Tibial nerve (tissue), 4 donors: ENCODE results near the gene TMEM9. TPM values are rescaled to one million over a fixed set of nuclear protein-coding genes. Genes with fewer than 3 reads are reported as not detected.
A peak's percentile ranks its signal among the peaks of the same experiment; 100 is the strongest.

Experiments
- DNase-seq, 2 donors: peaks; one replicate each; pipeline ENCODE4 v3.0.0-alpha.2; 2019; ENCODE audit warnings: low spot score in 2 of 2
- H3K27ac ChIP-seq, 4 donors: fragments of 200-600 bp; sonication (generic) in 3 of 4; one replicate each; pipeline ENCODE4 v1.5.1; 2017 to 2019; ENCODE audit warnings: mild to moderate bottlenecking in 1 of 4
- H3K27me3 ChIP-seq, 2 donors: fragments of 200-600 bp; sonication (generic) in 1 of 2; one replicate each; pipeline versions ENCODE4 v1.5.1 to v1.6.0; 2017 to 2019
- H3K36me3 ChIP-seq, 3 donors: fragments of 200-600 bp; sonication (generic); one replicate each; pipeline ENCODE4 v1.5.1; 2018 to 2019
- H3K4me1 ChIP-seq, 4 donors: fragments of 200-600 bp; sonication (generic) in 3 of 4; one replicate each; pipeline ENCODE4 v1.5.1; 2017 to 2019
- H3K4me3 ChIP-seq, 4 donors: fragments of 200-600 bp; sonication (generic) in 3 of 4; one replicate each; pipeline ENCODE4 v1.5.1; 2017 to 2019; ENCODE audit warnings: mild to moderate bottlenecking in 1 of 4, moderate library complexity in 1 of 4
- H3K9me3 ChIP-seq, 4 donors: fragments of 200-600 bp; sonication (generic) in 3 of 4; one replicate each; pipeline ENCODE4 v1.5.1; 2017 to 2019
- CTCF ChIP-seq, 5 experiments: fragments of 200-600 bp in 3 of 5; fragments of 450-650 bp in 2 of 5; sonication (generic) in 3 of 5; IDR thresholded peaks; one replicate each; pipeline ENCODE4 v1.5.1; 2016 to 2019; ENCODE audit warnings: antibody characterized with exemption in 5 of 5, mild to moderate bottlenecking in 3 of 5, moderate library complexity in 2 of 5
- EP300 ChIP-seq, 2 donors: sonication (generic); formaldehyde crosslinking; IDR thresholded peaks; one replicate each; pipeline ENCODE4 v1.6.1; 2017; ENCODE audit warnings: antibody characterized with exemption in 2 of 2, mild to moderate bottlenecking in 1 of 2
- POLR2A ChIP-seq, 2 donors: fragments of 450-650 bp; IDR thresholded peaks; one replicate each; pipeline ENCODE4 v1.6.1; 2017; ENCODE audit warnings: antibody characterized with exemption in 2 of 2, mild to moderate bottlenecking in 2 of 2, moderate library complexity in 2 of 2
- WGBS, 2 donors: methylation state at CpG; one replicate each; pipeline ENCODE4 v1.1.5; 2018; 5-methylcytosine and 5-hydroxymethylcytosine counted together
- total RNA-seq, 4 donors: library from RNA; depleted of rRNA; stranded (reverse); fragments of >200 nt; gene quantifications; one replicate each; pipeline ENCODE4 v1.1.0, GENCODE V29; 2016

Gene TMEM9
- total RNA-seq, 4 donors from 2014 or later = 57.9 to 73.9 (median 66.3) TPM

- H3K27me3 ChIP-seq = no peaks in the 10 kb centered on the region
- H3K4me3 ChIP-seq = peak overlapping the region; percentile 73 to 93 (median 82)
- peaks cover 0 to 27% (median 13%) of the 10 kb centered on the region in 4 donors for H3K4me1 ChIP-seq
- H3K27ac ChIP-seq = peak overlapping the region; percentile 53 to 87 (median 74)
- WGBS, 2 donors = 2 to 8% methylated on average over 16 to 32 of the region's 37 CpGs
- no peaks in the 10 kb centered on the region for H3K9me3 ChIP-seq
- H3K36me3 ChIP-seq = peaks cover 0 to 33% (median 0%) of the 10 kb centered on the region in 3 donors
- peak in 1 of 2 donors; percentile 22 for DNase-seq
- TF ChIP-seq CTCF (IDR thresholded peaks at IDR 0.05) (no peak), EP300 (IDR thresholded peaks at IDR 0.05) (no peak)
Measured at GRCh38 chr1:201153474-201154388, 543 bp downstream of the TMEM9 start.

- Histone ChIP-seq H3K4me3 (no peak overlapping the region), H3K9me3 (no peaks in the 10 kb centered on the region), H3K27ac (no peak overlapping the region), H3K27me3 (no peaks in the 10 kb centered on the region), H3K4me1 (peaks cover 0 to 21% (median 8%) of the 10 kb centered on the region in 4 donors), H3K36me3 (peaks cover 0 to 76% (median 0%) of the 10 kb centered on the region in 3 donors)
- 65 to 80% methylated on average over 4 of the region's 4 CpGs for WGBS, 2 donors
- peak in 2 of 5 experiments; percentile 11 to 34 for TF ChIP-seq CTCF (IDR thresholded peaks at IDR 0.05)
- TF ChIP-seq EP300 (IDR thresholded peaks at IDR 0.05) = no peak
- no peak for TF ChIP-seq POLR2A (IDR thresholded peaks at IDR 0.05)
- no peak for DNase-seq
Measured at GRCh38 chr1:201149400-201149799, 4.9 kb downstream of the TMEM9 start.

GRCh38 chr1:201147396-201148015 is 6.8 kb downstream of the TMEM9 start:
- no peak for DNase-seq
- H3K4me1 ChIP-seq = peaks cover 0 to 8% (median 0%) of the 10 kb centered on the region in 4 donors
- H3K27ac ChIP-seq = no peak overlapping the region
- no peaks in the 10 kb centered on the region for H3K27me3 ChIP-seq
- no peak for TF ChIP-seq CTCF (IDR thresholded peaks at IDR 0.05)
- H3K36me3 ChIP-seq = peaks cover 0 to 95% (median 0%) of the 10 kb centered on the region in 3 donors
- 89% methylated on average over 12 of the region's 13 CpGs for whole genome bisulfite sequencing, 2 donors
- H3K9me3 ChIP-seq = no peaks in the 10 kb centered on the region
- H3K4me3 ChIP-seq = no peak overlapping the region

GRCh38 chr1:201146626-201147390 is 7.5 kb downstream of the TMEM9 start:
- H3K27me3 ChIP-seq = no peaks in the 10 kb centered on the region
- DNase-seq = no peak
- no peak overlapping the region for H3K4me3 ChIP-seq
- peaks cover 0 to 11% (median 0%) of the 10 kb centered on the region in 4 donors for H3K4me1 ChIP-seq
- H3K27ac ChIP-seq = no peak overlapping the region
- 90 to 93% methylated on average over 11 to 16 of the region's 17 CpGs for WGBS, 2 donors
- no peaks in the 10 kb centered on the region for H3K9me3 ChIP-seq
- TF ChIP-seq CTCF (IDR thresholded peaks at IDR 0.05) = no peak
- TF ChIP-seq EP300 (IDR thresholded peaks at IDR 0.05) = no peak
- peaks cover 0 to 100% (median 0%) of the 10 kb centered on the region in 3 donors for H3K36me3 ChIP-seq
